NB4 (cell line): Measurements from ENCODE around the gene HPN.

Experiments used
- CTCF ChIP-seq: IDR thresholded peaks from one replicate; pipeline ENCODE4 v1.5.1; 2012; ENCODE audit warnings: low read depth, low read length
- MYC ChIP-seq: IDR thresholded peaks from 2 replicates; pipeline ENCODE4 v1.6.1; 2011; ENCODE audit warnings: low read depth, low read length
- POLR2A ChIP-seq: IDR thresholded peaks from 2 replicates; pipeline ENCODE4 v1.6.1; 2011; ENCODE audit warnings: mild to moderate bottlenecking; ENCODE audit not compliant: insufficient read length; ENCODE audit errors: extremely low read depth

DNA sequence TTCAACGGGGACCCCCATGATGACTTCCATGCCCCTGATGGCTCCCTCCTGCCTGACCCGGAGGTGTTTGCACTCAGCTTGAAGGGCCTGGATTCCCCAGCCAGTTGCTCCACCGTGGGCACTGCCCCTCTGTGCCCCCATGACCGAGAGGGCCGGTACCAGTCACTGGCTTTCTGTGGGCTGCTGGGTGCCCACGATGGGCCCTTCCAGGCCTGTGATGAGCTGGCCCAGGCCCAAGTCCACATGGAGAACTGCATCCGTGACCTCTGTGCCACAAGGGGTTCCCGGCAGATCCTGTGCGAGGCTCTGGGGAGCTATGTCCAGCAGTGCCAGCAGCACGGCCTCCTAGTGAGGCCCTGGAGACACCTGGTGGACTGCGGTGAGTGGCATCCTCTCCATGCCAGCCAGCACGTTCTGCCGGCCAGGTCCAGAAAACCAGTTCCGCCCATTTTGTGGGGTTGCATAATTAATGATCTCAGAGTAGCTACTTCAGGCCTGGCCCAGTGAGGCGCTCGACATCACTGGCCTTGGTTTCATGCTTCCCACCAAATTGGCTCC lies 39.2 kb downstream of the HPN start:
- no peak for TF ChIP-seq CTCF
- no peak for TF ChIP-seq POLR2A
- no peak for TF ChIP-seq MYC
